B cell (primary cell): ENCODE data around the gene LCN15. TPM values are rescaled to one million over a fixed set of nuclear protein-coding genes. Genes with fewer than 3 reads are reported as not detected.

Experiments used
- ATAC-seq: fragments of 200-7000 bp; cut with Tn5 transposase; one replicate; pipeline ENCODE4 v1.10.0; 2021; ENCODE audit warnings: low read depth, mild to moderate bottlenecking, moderate number of reproducible peaks, moderate library complexity
- CTCF ChIA-PET: fragments of 350-600 bp; sonication (Branson Sonifier 250); formaldehyde crosslinking; loops from one replicate; lab custom pipeline; 2021; ENCODE audit warnings: antibody characterized with exemption, inconsistent platforms; lab: Charles Lee
- POLR2A ChIA-PET: fragments of 350-600 bp; sonication (Branson Sonifier 250); formaldehyde crosslinking; loops from one replicate; lab custom pipeline; 2021; ENCODE audit warnings: antibody characterized with exemption; lab: Charles Lee
- DNase-seq: peaks from one replicate; pipeline ENCODE4 v3.0.0; 2013
- H2AFZ ChIP-seq: 2 replicates; pipeline ENCODE4 v1.6.1; 2012; ENCODE audit warnings: mild to moderate bottlenecking, low read depth, low read length; ENCODE audit not compliant: insufficient read depth, poor library complexity, severe bottlenecking
- H3K27ac ChIP-seq, 2 donors: 1 replicate in 1 of 2; 2 replicates in 1 of 2; pipeline ENCODE4 v1.5.1; 2012 to 2013; ENCODE audit warnings: low read length in 2 of 2, mild to moderate bottlenecking in 2 of 2, moderate library complexity in 1 of 2
- H3K27me3 ChIP-seq, 4 experiments: fragments of 200-600 bp in 1 of 4; sonication (generic) in 1 of 4; replicated peaks in 1 of 4; 1 replicate in 2 of 4; 2 replicates in 2 of 4; pipeline versions ENCODE4 v1.6.1 to v1.7.0; 2013 to 2016; ENCODE audit warnings: low read length in 3 of 4, mild to moderate bottlenecking in 2 of 4, mixed read lengths in 1 of 4, moderate library complexity in 1 of 4; ENCODE audit not compliant: insufficient read depth in 4 of 4, control insufficient read depth in 3 of 4; ENCODE audit errors: control extremely low read depth in 1 of 4
- H3K36me3 ChIP-seq, 2 experiments: replicated peaks in 1 of 2; 1 replicate in 1 of 2; 2 replicates in 1 of 2; pipeline versions ENCODE4 v1.6.1 to v1.7.1; 2013; ENCODE audit warnings: low read length in 1 of 2; ENCODE audit not compliant: insufficient read depth in 2 of 2, control insufficient read depth in 1 of 2; ENCODE audit errors: control extremely low read depth in 1 of 2, extremely low read depth in 1 of 2
- H3K4me1 ChIP-seq, 2 donors: fragments of 200-600 bp in 1 of 2; sonication (generic) in 1 of 2; 1 replicate in 1 of 2; 2 replicates in 1 of 2; pipeline versions ENCODE4 v1.5.1 to v1.6.1; 2013 to 2017; ENCODE audit warnings: low read length in 2 of 2; ENCODE audit not compliant: control insufficient read depth in 2 of 2, insufficient read depth in 2 of 2
- H3K4me2 ChIP-seq: replicated peaks from 2 replicates; pipeline ENCODE3; 2012; ENCODE audit warnings: mild to moderate bottlenecking, low read depth, low read length; ENCODE audit not compliant: poor library complexity, severe bottlenecking
- H3K4me3 ChIP-seq, 5 experiments: fragments of 200-600 bp in 1 of 5; sonication (generic) in 1 of 5; 1 replicate in 3 of 5; 2 replicates in 2 of 5; pipeline versions ENCODE4 v1.5.1 to v1.7.0; 2011 to 2016; ENCODE audit warnings: low read length in 4 of 5, mild to moderate bottlenecking in 4 of 5, low read depth in 2 of 5, control low read depth in 1 of 5, moderate library complexity in 1 of 5; ENCODE audit not compliant: insufficient read depth in 1 of 5; ENCODE audit errors: control extremely low read depth in 1 of 5, extremely low read depth in 1 of 5
- H3K79me2 ChIP-seq: fragments of 200-600 bp; sonication (generic); one replicate; pipeline ENCODE4 v1.6.0; 2016; ENCODE audit warnings: low read length; ENCODE audit not compliant: control insufficient read depth, insufficient read depth
- H3K9ac ChIP-seq: fragments of 200-600 bp; sonication (generic); 2 replicates; pipeline ENCODE4 v1.6.1; 2017; ENCODE audit warnings: mild to moderate bottlenecking, low read length, moderate library complexity
- H3K9me3 ChIP-seq, 3 donors: one replicate each; pipeline versions ENCODE4 v1.6.1 to v1.7.1; 2013; ENCODE audit warnings: low read length in 2 of 3; ENCODE audit not compliant: control insufficient read depth in 2 of 3, insufficient read depth in 1 of 3; ENCODE audit errors: control extremely low read depth in 1 of 3
- H4K20me1 ChIP-seq: 2 replicates; pipeline ENCODE4 v1.6.0; 2012; ENCODE audit warnings: mild to moderate bottlenecking, low read length; ENCODE audit not compliant: insufficient read depth, control insufficient read depth, poor library complexity, severe bottlenecking
- H3K27ac Mint-ChIP-seq: one replicate; pipeline ENCODE4 v1.8.0; 2021; ENCODE audit warnings: mixed read lengths
- H3K27me3 Mint-ChIP-seq: one replicate; pipeline ENCODE4 v1.8.0; 2021; ENCODE audit warnings: mixed read lengths
- H3K4me1 Mint-ChIP-seq: one replicate; pipeline ENCODE4 v1.8.0; 2021; ENCODE audit warnings: mixed read lengths
- H3K4me3 Mint-ChIP-seq: one replicate; pipeline ENCODE4 v1.8.0; 2021; ENCODE audit warnings: mixed read lengths
- H3K9me3 Mint-ChIP-seq: one replicate; pipeline ENCODE4 v1.8.0; 2022; ENCODE audit warnings: mixed read lengths; ENCODE audit not compliant: insufficient read depth
- EZH2 ChIP-seq: IDR thresholded peaks from 2 replicates; pipeline ENCODE4 v1.6.1; 2012; ENCODE audit warnings: borderline replicate concordance, low read depth, mild to moderate bottlenecking, moderate library complexity, low read length; ENCODE audit not compliant: insufficient read depth, poor library complexity, severe bottlenecking
- whole genome bisulfite sequencing: methylation state at CpG from one replicate; pipeline ENCODE4 v1.1.5; 2013; ENCODE audit warnings: missing lambda C conversion rate; ENCODE audit not compliant: insufficient coverage; 5-methylcytosine and 5-hydroxymethylcytosine counted together
- intact Hi-C: fragments of 100-400 bp; cut with micrococcal nuclease; formaldehyde crosslinking; loops from one replicate; pipeline ENCODE4 v1.10.0; 2022
- polyA plus RNA-seq: library from polyadenylated mRNA; depleted of rRNA; stranded (reverse); fragments of >200 nt; gene quantifications from 2 replicates; pipeline ENCODE4 v1.2.3, GENCODE V29; 2012
- total RNA-seq, 2 donors: library from RNA; stranded (reverse); fragments of 120-200 nt in 1 of 2; gene quantifications; 1 replicate in 1 of 2; 2 replicates in 1 of 2; pipeline versions ENCODE4 v1.2.3 to v1.2.4, GENCODE V29; 2013 to 2022
- TF ChIP-seq, protein P1 (sequence below): fragments of 200-600 bp; IDR thresholded peaks from one replicate; pipeline ENCODE4 v1.8.0; 2022; ENCODE audit warnings: antibody characterized with exemption, mild to moderate bottlenecking

Gene LCN15
- total and polyA plus RNA-seq, 2 donors (not counting 1 experiment from before 2014, with no cell fraction given) = not detected

DNA sequence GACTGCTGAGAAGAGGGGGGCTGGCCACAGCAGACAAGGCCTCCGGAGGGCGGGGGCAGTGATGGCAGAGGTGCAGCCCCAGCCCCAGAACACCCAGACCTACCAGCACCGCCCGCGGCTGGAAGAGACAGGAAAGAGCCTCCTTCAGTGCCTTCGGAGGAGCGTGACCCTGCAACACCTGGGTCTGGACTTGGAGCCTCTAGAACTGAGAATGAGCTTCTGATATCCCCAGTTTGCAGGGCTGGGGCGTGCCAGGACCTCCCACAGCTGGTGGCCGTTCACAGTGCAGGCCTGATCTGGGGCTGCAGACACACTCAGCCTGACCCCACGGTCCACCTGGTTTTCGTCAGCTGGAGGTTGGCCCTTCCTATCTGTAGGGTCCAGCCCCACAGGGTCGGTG is 30.7 kb downstream of the LCN15 start:
- no peak overlapping the region for H3K4me3 ChIP-seq
- no peaks in the 10 kb centered on the region for H3K79me2 ChIP-seq
- H3K9me3 Mint-ChIP-seq = no peaks in the 10 kb centered on the region
- CTCF ChIA-PET = no interaction called here
- peaks cover 18% of the 10 kb centered on the region for H3K4me1 Mint-ChIP-seq
- peak overlapping the region; percentile 47 for H3K27ac Mint-ChIP-seq
- H3K36me3 ChIP-seq = peaks cover 0 to 6% of the 10 kb centered on the region in 2 experiments
- TF ChIP-seq, protein P1, sequence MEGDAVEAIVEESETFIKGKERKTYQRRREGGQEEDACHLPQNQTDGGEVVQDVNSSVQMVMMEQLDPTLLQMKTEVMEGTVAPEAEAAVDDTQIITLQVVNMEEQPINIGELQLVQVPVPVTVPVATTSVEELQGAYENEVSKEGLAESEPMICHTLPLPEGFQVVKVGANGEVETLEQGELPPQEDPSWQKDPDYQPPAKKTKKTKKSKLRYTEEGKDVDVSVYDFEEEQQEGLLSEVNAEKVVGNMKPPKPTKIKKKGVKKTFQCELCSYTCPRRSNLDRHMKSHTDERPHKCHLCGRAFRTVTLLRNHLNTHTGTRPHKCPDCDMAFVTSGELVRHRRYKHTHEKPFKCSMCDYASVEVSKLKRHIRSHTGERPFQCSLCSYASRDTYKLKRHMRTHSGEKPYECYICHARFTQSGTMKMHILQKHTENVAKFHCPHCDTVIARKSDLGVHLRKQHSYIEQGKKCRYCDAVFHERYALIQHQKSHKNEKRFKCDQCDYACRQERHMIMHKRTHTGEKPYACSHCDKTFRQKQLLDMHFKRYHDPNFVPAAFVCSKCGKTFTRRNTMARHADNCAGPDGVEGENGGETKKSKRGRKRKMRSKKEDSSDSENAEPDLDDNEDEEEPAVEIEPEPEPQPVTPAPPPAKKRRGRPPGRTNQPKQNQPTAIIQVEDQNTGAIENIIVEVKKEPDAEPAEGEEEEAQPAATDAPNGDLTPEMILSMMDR = no peak
- TF ChIP-seq EZH2 = no peak
- H3K27me3 ChIP-seq = no peaks in the 10 kb centered on the region
- POLR2A ChIA-PET = no interaction called here
- no peak for ATAC-seq
- no peak overlapping the region for H3K4me3 Mint-ChIP-seq
- no peak overlapping the region for H2AFZ ChIP-seq
- 97% methylated on average over 12 of the region's 12 CpGs for WGBS
- H3K9me3 ChIP-seq = no peaks in the 10 kb centered on the region
- no peak overlapping the region for H3K27ac ChIP-seq
- H4K20me1 ChIP-seq = peaks cover 5% of the 10 kb centered on the region
- H3K4me1 ChIP-seq = peaks cover 5 to 9% of the 10 kb centered on the region in 2 donors
- H3K9ac ChIP-seq = no peak overlapping the region
- H3K4me2 ChIP-seq = no peak overlapping the region
- intact Hi-C loops = no loop called here
- no peak for DNase-seq
- no peaks in the 10 kb centered on the region for H3K27me3 Mint-ChIP-seq

DNA sequence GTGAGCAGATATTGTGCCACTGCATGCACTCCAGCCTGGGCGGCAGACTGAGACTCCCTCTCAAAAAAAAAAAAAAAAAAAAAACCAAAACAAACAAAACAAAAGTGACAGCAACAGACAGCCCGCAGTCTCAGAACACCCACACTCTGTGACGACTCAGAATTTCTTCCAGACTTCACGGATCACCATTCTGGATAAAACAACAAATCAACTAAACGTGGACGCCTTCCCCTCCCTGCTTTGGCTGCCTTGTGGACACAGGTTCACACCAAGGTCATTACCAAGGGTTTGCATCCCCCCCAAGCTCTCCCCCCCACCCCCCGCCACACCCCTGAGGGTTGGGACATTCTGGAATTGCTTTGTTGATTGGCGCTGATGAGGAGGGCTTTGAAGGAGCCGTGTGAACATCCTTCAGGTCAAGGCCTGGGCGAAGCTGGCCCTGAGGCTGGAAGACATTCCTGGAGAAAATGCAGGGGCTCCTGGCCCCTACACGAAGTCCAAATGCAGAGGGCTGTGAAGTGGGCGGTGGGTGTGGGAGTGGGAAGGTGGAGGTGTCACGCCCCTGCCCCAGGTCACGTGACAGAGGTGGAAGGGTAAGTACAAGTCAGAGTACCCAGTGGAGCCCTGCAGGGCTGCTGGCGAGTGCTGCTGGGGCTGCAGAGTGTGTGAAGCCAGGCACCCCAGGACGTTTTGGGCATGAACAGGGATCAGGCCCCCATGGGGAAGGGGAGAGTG is 31.7 kb downstream of the LCN15 start:
- Mint-ChIP-seq H3K4me3 (no peak overlapping the region), H3K27ac (peak overlapping the region; percentile 26), H3K4me1 (peaks cover 18% of the 10 kb centered on the region), H3K9me3 (no peaks in the 10 kb centered on the region), H3K27me3 (no peaks in the 10 kb centered on the region)
- intact Hi-C loops = no loop called here
- no peak overlapping the region for H3K9ac ChIP-seq
- TF ChIP-seq EZH2 = no peak
- TF ChIP-seq, protein P1 = no peak
- ATAC-seq (no peak), DNase-seq (no peak)
- CTCF ChIA-PET = interaction anchor here (0.6 to 1.6 kb wide), 2 partner anchors 23 to 388 kb away, joined by 3 read pairs; no protein-coding TSS in a partner anchor
- WGBS = 82% methylated on average over 13 of the region's 16 CpGs
- POLR2A ChIA-PET = interaction anchor here (0.6 kb wide), 2 partner anchors 57 to 501 kb away, joined by 4 to 5 read pairs; no protein-coding TSS in a partner anchor
- H3K36me3 ChIP-seq = no peaks in the 10 kb centered on the region
- H3K27me3 ChIP-seq = no peaks in the 10 kb centered on the region
- no peak overlapping the region for H3K27ac ChIP-seq
- peaks cover 3% of the 10 kb centered on the region for H3K79me2 ChIP-seq
- H4K20me1 ChIP-seq = peaks cover 3% of the 10 kb centered on the region
- no peak overlapping the region for H3K4me3 ChIP-seq
- no peaks in the 10 kb centered on the region for H3K9me3 ChIP-seq
- peaks cover 5 to 12% of the 10 kb centered on the region in 2 donors for H3K4me1 ChIP-seq
- H2AFZ ChIP-seq = no peak overlapping the region
- H3K4me2 ChIP-seq = no peak overlapping the region
